K562 (cell line): ENCODE results near the gene TBC1D9. TPM values are rescaled to one million over a fixed set of nuclear protein-coding genes. Genes with fewer than 3 reads are reported as not detected.

Experiments used
- CC2D1A ChIP-seq: fragments of 450-650 bp; IDR thresholded peaks from 2 replicates; pipeline ENCODE4 v1.6.1; 2017; ENCODE audit warnings: mild to moderate bottlenecking
- CHD7 ChIP-seq: fragments of 200-600 bp; sonication (generic); IDR thresholded peaks from one replicate; pipeline ENCODE4 v1.6.1; 2012; ENCODE audit warnings: mild to moderate bottlenecking, low read depth, low read length, inconsistent platforms
- SFPQ ChIP-seq: fragments of 200-400 bp; formaldehyde crosslinking; IDR thresholded peaks from 2 replicates; pipeline ENCODE4 v1.6.1; 2017; ENCODE audit warnings: mild to moderate bottlenecking, low read depth, low read length, moderate library complexity
- polyA plus RNA-seq, 8 experiments: library from polyadenylated mRNA; depleted of rRNA in 4 of 8; stranded (reverse) in 5 of 8; unstranded in 3 of 8; fragments of >200 nt; fragmentation: Nextera tagmentation in 2 of 8; fragmentation: Illumina TruSeq in 1 of 8; extraction: Ambion mirVana in 2 of 8; extraction: Trizol in 1 of 8; gene quantifications; 2 replicates each; pipeline versions ENCODE4 v1.2.1 to v1.2.3, GENCODE V29; 2011 to 2014; ENCODE audit warnings: inconsistent platforms in 1 of 8, missing spikeins in 1 of 8
- total RNA-seq, 7 experiments: library from RNA; depleted of rRNA in 6 of 7; stranded (reverse); fragments of >200 nt in 6 of 7; fragmentation: Illumina TruSeq in 2 of 7; extraction: Trizol in 2 of 7; gene quantifications; 2 replicates each; pipeline versions ENCODE4 v1.2.1 to v1.2.3, GENCODE V29; 2011 to 2021; ENCODE audit warnings: low replicate concordance in 1 of 7

TBC1D9 gene
- total and polyA plus RNA-seq, 9 of the 15 experiments (the other 6 are each of a cell fraction or from before 2014, with no cell fraction given), result 0.13 TPM; not detected in 8

- no peak for TF ChIP-seq CHD7
- no peak for TF ChIP-seq SFPQ
- TF ChIP-seq CC2D1A, result no peak
These were observed 113.3 kb downstream of the TBC1D9 start (continued) for GRCh38 chr4:140642674-140643437.
